ENCODE results near the gene ADGRL3. TPM values are rescaled to one million over a fixed set of nuclear protein-coding genes. Genes with fewer than 3 reads are reported as not detected.
A peak's percentile ranks its signal among the peaks of the same experiment; 100 is the strongest.

Gene ADGRL3
- total RNA-seq, 3 donors from 2014 or later = 4.3 to 10.8 (median 4.3) TPM

DNA sequence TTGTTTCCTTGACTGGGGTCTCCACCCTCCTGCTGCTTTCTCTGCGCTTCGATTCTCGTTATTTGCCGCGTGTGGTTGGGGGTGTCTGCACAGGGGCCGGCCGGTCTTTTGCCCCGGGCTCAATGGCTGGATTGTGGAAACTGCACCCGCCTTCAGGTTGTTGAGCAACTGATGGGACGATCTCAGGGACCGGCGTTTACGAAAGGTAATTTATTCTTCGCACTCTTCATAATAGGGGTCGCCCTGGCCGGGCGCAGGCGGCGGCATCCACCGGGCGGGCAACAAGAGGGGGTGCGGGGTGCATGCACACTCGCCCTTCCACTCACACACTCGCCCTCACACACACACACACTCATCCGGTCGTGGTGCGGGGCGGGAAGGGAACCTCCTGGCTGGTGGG lies 1.4 kb downstream of the ADGRL3 start:
- no peaks in the 10 kb centered on the region for H3K36me3 ChIP-seq (ENCODE audit: low read depth)
- H3K9me3 ChIP-seq = no peaks in the 10 kb centered on the region
- TF ChIP-seq, protein P1, sequence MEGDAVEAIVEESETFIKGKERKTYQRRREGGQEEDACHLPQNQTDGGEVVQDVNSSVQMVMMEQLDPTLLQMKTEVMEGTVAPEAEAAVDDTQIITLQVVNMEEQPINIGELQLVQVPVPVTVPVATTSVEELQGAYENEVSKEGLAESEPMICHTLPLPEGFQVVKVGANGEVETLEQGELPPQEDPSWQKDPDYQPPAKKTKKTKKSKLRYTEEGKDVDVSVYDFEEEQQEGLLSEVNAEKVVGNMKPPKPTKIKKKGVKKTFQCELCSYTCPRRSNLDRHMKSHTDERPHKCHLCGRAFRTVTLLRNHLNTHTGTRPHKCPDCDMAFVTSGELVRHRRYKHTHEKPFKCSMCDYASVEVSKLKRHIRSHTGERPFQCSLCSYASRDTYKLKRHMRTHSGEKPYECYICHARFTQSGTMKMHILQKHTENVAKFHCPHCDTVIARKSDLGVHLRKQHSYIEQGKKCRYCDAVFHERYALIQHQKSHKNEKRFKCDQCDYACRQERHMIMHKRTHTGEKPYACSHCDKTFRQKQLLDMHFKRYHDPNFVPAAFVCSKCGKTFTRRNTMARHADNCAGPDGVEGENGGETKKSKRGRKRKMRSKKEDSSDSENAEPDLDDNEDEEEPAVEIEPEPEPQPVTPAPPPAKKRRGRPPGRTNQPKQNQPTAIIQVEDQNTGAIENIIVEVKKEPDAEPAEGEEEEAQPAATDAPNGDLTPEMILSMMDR (IDR thresholded peaks at IDR 0.05) = no peak
- intact Hi-C loops (cut with DNase I, micrococcal nuclease) = no loop called here
- H3K4me1 ChIP-seq (ENCODE audit: low read depth) = no peaks in the 10 kb centered on the region
- H3K4me3 ChIP-seq = no peak overlapping the region
- ATAC-seq (no peak), DNase-seq (no peak)

DNA sequence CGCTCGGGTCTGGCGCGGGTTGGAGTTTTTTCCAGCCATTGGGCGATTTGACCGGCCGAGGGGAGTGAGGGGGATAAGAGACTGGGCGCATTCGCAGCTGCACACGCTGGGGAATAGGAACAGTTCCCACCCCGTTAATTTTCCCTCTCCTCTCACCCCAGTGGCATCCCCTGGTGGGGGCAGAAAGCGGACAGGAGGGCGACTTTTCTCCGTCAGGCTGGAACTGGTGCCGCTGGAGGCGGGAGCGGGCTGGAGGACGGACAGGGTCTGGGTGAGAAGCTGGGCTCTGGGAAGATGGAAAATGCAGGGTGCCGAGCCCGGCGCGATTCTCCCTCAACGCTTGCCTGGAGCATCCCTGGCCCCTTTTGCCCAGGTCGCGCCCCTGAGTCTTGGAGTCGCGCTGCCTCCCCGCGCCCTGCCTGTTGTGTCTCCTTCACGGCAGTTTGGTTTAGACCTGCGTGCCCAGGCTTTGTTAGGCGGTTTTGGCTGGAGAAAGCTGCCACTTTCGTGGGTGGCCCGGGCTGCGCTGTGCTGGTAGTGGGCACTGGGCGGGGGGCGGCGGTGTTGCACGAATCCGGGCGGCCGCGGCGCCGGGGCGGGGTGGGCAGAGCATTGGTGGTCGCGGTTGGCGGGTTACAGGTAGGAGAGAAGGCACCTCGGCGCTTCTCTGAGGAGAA lies 2.0 kb downstream of the ADGRL3 start:
- intact Hi-C loops (cut with DNase I, micrococcal nuclease) = no loop called here
- peak in 1 of 3 donors; percentile 2 for DNase-seq
- TF ChIP-seq, protein P1 (IDR thresholded peaks at IDR 0.05) = no peak
- Histone ChIP-seq H3K4me3 (no peak overlapping the region), H3K4me1 (ENCODE audit: low read depth) (no peaks in the 10 kb centered on the region), H3K9me3 (no peaks in the 10 kb centered on the region), H3K36me3 (ENCODE audit: low read depth) (no peaks in the 10 kb centered on the region)
- peak; percentile 15 for ATAC-seq

DNA sequence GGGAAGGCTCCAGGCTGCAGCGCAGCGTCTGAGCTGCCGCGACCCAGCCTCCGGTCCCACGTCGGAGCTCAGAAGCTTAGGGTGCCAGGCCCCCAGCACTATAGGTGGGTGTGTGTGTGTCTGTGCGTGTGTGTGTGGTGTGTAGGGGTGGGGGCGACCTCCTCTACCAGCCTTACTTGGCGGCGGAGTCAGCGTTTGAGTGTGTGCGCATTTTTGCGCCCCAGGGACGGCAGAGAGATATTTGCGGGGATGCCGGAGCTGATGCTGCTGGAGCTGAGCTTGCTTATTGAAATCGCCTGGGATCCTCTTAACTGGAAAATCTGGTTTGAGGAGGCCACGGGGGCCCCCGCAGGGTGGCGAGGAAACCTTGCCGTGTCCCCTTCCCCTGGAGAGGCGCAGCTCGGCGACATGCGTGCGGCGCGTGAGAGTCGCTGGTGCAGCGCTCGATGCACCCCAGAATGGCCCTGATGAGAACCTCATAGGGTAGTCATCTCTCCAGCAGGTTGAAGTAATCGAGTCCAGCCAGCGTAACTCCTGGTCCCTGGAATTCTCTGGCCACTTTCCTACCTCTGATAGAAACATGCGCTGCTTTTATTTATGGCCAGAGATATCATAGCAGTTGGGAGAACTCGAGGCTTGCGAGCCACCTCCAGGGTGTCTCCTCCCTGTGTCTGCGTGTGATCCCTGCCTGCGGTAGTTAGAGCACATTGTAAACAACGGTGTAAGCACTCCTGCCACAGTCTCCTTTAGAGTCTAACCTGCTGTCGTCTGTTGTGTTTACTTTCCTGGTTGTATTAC lies 2.7 kb downstream of the ADGRL3 start:
- peak in 1 of 3 donors; percentile 2 for DNase-seq
- H3K4me3 ChIP-seq = no peak overlapping the region
- intact Hi-C loops (cut with DNase I, micrococcal nuclease) = no loop called here
- H3K9me3 ChIP-seq = no peaks in the 10 kb centered on the region
- no peaks in the 10 kb centered on the region for H3K36me3 ChIP-seq (ENCODE audit: low read depth)
- TF ChIP-seq, protein P1 (IDR thresholded peaks at IDR 0.05) = no peak
- ATAC-seq = peak; percentile 30
- H3K4me1 ChIP-seq (ENCODE audit: low read depth) = no peaks in the 10 kb centered on the region

DNA sequence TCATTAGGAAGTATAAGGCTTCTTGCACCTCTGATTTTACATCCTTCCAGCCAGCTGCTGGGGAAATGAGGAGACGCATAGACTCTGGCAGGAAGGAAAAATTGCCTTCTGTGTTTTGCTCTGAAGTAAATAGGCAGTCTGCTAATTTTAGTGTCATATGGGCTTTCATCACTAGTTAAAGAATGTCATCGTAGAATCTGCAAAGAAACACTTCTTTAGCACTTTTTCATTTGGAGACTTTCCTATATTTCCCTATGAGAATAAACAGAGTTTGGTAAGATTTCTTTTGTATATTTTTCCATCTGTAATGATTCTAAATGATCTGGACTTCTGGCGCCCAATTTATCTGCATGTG lies 3.3 kb downstream of the ADGRL3 start:
- intact Hi-C loops (cut with DNase I, micrococcal nuclease) = no loop called here
- ATAC-seq (no peak), DNase-seq (no peak)
- H3K4me3 ChIP-seq = no peak overlapping the region
- H3K36me3 ChIP-seq (ENCODE audit: low read depth) = no peaks in the 10 kb centered on the region
- H3K4me1 ChIP-seq (ENCODE audit: low read depth) = no peaks in the 10 kb centered on the region
- TF ChIP-seq, protein P1 (IDR thresholded peaks at IDR 0.05) = no peak
- no peaks in the 10 kb centered on the region for H3K9me3 ChIP-seq

DNA sequence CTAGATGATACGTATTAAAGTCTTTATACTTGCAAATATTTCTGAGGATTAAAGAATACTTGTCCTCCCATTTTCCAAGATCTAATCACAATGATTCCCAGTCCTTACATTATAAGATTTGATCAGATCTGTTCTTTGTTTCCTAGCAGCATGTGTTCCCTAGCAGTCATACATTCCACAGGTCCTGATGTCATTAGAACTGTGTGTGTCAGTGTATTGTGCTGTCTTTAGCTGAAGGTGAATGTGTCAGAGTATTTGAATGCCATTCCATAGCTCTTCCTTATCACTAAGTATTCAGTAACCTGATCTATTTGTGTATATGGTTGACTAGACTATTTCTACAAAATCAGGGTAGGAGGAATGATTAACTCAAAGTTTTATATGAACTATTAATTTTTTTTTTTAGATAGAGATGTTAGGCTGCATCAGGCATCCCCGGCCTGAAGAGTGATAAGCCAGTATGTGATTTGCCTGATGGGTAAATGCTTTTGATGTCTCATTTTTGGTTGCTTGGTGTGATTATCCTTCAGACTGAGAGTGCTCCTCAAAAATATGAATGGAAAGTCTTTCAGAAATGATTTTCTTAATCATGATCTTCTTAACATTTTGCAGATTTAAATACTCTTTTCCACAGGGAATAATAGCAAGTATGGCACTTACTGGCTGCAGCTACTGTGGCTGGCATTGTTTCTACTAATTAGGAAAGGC lies 4.4 kb downstream of the ADGRL3 start:
- ATAC-seq (no peak), DNase-seq (no peak)
- Histone ChIP-seq H3K4me1 (ENCODE audit: low read depth) (no peaks in the 10 kb centered on the region), H3K4me3 (no peak overlapping the region), H3K9me3 (no peaks in the 10 kb centered on the region), H3K36me3 (ENCODE audit: low read depth) (no peaks in the 10 kb centered on the region)
- TF ChIP-seq, protein P1 (IDR thresholded peaks at IDR 0.05) = no peak
- intact Hi-C loops (cut with DNase I, micrococcal nuclease) = no loop called here
